GM12801 (cell line): ENCODE measurements around the gene VLDLR.

Experiments
- CTCF ChIP-seq: IDR thresholded peaks from one replicate; pipeline ENCODE4 v1.5.1; 2011; ENCODE audit warnings: control low read depth; ENCODE audit not compliant: insufficient read length; ENCODE audit errors: extremely low read depth

VLDLR gene

GRCh38 chr9:2621722-2622460, at the start of gene VLDLR:
VLDLR (plus strand) TSS chr9:2621787; CDS start chr9:2622190, 403 bp downstream.
- TF ChIP-seq CTCF, result no peak

GRCh38 chr9:2574203-2574602, 47.4 kb upstream of the VLDLR start:
- TF ChIP-seq CTCF, result no peak

GRCh38 chr9:2576631-2577030, 45.0 kb upstream of the VLDLR start:
- no peak for TF ChIP-seq CTCF

GRCh38 chr9:2583308-2584013, 38.1 kb upstream of the VLDLR start:
- TF ChIP-seq CTCF, result no peak

GRCh38 chr9:2591967-2592366, 29.6 kb upstream of the VLDLR start:
- no peak for TF ChIP-seq CTCF

- TF ChIP-seq CTCF, result no peak
These were observed 27.8 kb upstream of the VLDLR start for GRCh38 chr9:2593744-2594143.

GRCh38 chr9:2595973-2596372, 25.6 kb upstream of the VLDLR start:
- TF ChIP-seq CTCF, result no peak
